CD4-positive, alpha-beta T cell treated with Interleukin-4 for 1 hour (primary cell): ENCODE measurements around the gene RGS4.
"Not testable (repeated sequence)": the region's sequence is repeated elsewhere in the genome, so short reads cannot be mapped to it uniquely, and the experiment has no call there.

Experiments used
- DNase-seq, 2 donors: peaks; one replicate each; pipeline ENCODE4 v3.0.0-alpha.2; 2020 to 2022

The RGS4 gene

DNA sequence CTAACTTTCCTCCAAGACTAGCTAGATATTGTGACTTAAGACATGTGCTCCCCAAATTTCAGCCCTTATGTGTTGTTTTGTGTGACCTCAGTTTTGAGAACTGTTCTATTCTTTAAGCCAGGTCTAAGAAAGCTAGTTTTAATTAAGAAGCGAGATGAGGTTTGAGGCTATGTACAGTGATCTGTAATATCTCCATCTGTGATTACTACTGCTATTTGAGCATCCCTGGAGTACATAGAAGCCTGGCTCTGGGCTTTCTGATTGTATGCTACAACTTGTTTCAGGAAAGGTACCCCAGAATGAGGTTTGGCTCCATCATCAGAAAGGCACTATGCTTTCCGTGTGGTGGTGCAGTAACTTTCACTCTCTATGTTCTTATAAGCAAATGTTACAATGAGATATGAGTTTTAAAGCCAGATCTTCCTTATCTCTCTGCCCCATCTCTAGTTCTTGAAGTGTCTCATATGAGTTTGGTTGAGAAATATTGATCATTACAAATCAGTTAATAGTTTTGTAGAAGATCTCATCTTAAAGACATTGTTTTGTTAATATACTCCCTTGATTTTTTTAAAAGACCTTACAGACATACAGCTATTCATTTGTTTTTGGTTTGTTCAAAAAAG lies 605 bp downstream of the RGS4 start:
- DNase-seq = no peak

DNA sequence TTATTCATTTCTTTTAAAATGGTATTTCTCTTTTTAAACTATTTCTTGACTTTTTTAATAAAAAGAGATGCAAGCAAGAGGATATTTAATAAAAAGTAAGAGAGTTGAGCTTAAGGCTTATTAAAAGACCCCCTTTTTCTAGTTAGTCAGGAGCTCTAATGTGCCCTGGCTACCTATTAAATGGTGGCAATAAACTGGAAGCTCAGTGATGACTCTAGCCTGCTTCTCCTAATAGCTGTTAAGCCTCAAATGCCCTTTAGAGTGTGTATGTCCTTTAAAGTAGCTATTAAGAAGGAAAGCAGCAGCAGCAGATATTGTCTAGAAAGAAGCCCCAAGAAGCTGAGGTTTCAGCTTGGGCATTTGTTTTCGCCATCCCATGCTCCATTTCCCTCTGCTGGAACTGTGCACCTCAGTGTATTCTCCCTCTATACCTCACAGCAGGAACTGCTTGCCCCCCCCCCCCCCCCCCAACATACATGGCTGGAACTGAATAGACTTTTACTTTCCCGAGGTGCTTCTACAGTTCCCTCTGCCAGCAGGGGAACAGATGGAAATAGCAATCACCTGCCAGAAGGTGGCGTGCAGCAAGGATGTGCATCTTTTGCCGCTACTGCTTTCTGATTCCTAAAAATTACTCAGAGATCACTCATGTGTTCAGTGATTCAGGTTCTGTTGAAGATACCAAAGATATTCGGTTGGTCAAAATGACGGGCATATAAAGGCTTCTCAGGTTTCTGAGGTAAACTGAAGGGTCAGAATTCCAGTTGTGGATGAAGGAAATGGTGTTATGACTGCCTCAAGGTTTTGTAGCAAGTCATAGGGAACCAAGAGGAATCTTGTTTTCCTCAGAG lies 2.5 kb downstream of the RGS4 start:
- DNase-seq = peak; percentile 13 to 26

DNA sequence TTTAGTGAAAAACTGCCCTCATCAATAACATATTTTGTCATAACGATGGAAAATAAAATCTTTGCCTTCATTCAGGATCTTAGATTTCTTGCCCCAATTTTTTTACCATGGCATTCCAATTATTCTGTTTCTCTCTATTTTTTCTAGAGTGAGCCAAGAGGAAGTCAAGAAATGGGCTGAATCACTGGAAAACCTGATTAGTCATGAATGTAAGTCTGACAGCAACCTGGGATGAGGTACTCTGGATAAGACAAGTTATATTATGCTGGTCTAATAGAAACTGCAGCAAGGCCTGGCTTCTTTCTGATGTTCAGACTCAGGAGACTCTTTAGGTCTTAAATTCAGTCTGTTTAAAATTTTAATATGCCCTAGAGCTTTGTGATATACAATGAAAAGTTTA lies 3.5 kb downstream of the RGS4 start:
- DNase-seq = no peak

DNA sequence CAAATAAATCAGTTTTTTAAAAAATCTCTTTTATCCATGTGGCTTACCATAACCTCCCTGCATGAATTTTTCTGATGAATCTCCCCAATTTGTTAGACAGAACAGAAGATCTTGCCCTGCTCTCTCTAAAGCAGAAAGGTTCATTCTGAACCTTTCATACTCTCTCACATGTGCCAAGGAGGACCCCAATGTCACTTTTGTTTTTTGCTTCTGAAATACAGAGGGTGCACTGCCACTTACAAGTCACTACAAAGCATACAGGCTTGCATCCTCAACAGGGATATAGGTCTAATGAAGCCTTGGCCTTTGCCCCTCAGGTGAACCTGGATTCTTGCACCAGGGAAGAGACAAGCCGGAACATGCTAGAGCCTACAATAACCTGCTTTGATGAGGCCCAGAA lies 4.8 kb downstream of the RGS4 start:
- no peak for DNase-seq

DNA sequence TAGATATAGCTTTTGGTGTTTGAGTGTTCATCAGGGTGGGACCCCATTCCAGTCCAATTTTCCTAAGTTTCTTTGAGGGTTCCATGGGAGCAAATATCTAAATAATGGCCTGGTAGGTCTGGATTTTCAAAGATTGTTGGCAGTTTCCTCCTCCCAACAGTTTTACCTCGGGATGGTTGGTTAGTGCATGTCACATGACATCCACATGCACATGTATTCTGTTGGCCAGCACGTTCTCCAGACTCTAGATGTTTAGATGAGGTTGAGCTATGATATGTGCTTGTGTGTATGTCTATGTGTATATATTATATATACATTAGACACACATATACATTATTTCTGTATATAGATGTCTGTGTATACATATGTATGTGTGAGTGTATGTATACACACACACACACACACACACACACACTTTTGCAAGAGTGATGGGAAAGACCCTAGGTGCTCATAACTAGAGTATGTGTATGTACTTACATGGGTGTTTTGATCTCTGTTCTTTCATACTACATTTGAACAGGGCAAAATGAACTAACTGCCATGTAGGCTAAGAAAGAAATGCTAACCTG lies 5.6 kb downstream of the RGS4 start:
- DNase-seq = no peak

DNA sequence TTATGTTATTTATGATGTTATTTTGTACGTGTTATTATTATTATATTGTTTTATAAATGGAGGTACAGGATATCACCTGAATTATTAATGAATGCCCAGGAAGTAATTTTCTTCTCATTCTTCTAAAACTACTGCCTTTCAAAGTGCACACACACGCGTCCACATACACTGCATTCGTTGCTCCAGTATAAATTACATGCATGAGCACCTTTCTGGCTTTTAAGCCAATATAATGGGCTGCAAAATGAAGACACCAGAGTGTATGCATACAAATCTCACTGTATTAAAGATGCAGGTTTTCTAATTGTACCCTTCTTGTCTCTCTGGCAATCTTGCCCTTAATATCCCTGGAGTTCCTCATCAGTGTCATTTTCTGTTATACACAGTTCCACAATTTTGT lies 6.9 kb downstream of the RGS4 start:
- DNase-seq = no peak

DNA sequence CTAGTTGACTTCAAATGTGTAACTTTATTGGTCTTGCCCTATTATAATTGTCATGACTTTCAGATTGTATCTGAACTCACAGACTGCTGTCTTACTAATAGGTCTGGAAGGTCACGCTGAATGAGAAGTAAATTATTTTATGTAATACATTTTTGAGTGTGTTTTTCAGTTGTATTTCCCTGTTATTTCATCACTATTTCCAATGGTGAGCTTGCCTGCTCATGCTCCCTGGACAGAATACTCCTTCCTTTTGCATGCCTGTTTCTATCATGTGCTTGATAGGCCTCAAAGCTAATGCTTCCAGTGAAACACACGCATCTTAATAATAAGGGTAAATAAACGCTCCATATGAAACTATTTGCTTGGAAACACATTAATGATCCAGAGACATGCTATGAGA lies 7.3 kb downstream of the RGS4 start:
- DNase-seq = no peak

DNA sequence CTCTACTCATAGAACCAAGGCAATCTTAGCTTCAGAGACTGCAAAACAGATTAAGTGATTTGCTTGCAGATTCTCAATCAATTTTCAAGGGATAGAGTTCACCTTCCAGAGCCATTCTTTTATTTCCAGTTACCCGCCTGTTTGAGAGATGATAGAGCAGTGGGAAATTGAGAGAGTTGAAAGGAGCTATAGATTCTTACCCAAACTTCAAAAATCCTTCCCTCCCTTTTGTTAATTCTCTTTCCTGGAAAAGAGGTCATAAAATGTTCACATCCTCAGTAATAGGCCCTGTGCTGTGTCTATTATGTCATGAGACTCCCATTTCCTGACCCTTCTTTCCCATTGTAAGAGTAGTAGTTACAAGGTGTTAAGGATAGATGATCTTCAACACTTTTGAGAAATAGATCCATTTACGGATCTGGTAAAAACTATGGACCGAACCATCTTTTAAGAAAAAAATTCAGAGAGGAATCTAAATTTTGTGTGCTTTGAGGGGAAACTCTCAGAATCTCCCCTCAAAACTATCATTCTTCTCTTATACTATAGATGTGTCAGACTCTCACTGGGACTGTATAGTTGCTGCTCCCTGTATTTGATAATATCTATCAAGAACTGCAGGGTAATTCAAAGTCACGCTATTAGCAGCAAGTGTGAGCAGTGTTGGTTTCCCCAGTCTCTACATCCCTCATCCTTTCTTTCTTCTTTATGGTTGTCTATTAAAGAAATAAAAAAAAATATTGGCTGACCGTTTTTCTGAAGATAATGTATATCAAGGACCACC lies 8.0 kb downstream of the RGS4 start:
- DNase-seq = no peak

DNA sequence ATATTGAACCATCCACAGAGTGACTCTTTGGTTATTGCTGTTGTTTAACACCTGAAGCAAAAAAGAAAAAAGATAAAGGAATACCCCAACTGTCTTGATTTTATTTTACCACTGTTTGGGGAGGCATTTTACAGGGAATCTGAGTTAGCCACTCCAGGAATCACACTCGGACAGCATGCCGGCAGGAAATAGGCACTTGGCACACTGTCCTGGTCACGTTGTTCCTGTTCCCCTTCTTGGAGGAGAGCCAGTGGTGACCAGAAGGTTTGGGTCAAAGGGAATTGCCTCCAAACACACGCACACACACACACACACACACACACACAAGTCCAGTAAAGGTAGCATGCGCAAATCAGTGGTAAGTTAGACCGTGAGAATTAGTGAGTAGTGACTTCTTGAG lies 13.8 kb downstream of the RGS4 start:
- DNase-seq = no peak

DNA sequence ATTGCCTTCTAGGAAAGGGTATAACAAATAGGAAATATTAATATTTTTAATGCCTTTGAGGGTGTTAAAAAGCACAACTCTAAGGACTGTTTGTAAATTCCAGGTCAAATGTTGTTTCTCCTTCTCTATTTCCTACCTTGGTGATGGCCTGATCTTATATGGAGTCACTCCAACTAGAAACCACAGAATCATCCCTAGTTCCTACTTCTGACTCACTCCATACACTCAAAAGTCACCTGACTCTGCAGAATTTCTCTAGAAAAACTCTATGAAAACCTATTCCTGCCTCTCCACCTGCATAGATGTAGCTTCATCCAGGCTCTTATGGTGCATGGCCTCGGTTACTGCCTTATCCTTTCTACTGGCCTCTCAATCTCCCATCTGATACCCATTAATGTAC lies 14.5 kb downstream of the RGS4 start:
- no peak for DNase-seq

DNA sequence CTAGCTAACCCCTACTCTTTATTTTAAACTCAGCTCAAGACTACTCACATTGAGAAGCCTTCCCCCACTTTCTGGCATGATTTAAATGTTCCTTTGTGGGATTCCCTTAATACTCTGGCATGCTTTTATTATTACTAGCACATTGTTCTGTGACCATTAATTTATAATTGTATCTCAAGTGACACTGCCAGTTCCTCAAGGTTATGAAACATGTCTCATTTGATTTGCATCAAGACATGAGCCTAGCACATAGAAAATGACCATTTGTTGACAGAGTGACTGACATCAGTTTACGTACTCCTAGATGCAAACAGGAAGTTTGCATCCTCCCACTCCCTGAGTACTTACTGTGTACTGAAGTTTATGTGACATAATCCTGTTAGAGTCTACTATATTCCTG lies 15.2 kb downstream of the RGS4 start:
- no peak for DNase-seq

DNA sequence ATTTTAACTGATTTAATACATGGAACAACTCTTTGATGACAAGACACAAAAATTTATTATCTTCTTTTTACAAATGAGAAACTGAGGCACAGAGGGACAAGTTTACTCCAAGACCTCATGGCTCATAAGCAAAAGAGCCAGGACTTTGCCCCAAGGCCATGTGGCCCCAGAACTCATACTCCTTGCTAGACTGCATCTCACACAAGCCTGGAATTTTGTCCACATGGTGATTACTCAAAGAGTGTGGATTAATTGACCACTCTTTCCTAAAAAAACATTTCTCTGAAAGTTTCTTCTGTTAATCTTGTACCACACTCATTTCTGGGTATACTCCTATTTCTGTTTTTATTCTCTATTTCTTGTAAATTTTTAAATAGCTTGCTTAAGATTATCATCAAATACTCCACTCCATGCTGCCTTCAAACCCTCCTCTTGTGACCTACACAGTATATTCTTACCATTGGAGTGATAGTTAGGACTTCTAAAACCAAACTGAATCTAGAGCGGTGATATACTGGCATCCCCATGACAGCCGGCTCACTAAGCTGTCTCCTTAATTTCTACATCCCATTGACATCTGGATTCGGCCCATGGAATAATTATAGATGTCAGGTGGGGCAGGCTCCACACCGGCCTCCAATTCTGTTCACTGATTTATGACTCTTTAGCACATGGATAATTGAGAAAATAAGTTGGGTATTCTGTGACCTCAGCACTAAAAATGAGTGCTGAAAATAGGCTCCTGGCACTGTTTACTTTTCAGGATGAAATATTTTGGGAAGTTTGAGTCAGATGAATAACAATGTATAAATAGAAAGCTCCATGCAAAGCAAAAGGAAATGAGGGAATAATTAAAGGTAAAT lies 16.1 kb downstream of the RGS4 start:
- no peak for DNase-seq

DNA sequence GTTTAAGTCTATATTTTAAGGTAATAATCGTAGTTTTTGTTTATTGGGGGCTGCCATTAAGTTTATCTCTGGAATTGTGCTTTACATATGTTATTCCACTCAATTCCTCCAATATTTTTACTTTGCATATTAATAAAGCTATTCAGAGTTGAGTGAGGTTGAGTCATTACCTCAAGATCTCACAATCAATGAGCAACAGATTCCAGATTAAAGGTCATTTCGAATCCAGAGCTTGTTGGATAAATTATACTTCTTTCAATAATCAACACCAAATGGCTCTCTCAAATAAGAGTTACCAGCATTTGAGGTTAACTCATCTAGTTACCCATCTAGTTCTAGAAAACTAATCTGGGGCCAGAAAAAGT lies 16.7 kb downstream of the RGS4 start:
- DNase-seq = no peak

DNA sequence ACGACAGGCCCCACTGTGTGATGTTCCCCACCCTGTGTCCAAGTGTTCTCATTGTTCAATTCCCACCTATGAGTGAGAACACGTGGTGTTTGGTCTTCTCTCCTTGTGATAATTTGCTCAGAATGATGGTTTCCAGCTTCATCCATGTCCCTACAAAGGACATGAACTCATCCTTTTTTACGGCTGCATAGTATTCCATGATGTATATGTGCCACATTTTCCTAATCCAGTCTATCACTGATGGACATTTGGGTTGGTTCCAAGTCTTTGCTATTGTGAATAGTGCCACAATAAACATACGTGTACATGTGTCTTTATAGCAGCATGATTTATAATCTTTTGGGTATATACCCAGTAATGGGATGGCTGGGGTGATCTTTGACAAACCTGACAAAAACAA lies 20.0 kb downstream of the RGS4 start:
- not testable (repeated sequence) for DNase-seq

DNA sequence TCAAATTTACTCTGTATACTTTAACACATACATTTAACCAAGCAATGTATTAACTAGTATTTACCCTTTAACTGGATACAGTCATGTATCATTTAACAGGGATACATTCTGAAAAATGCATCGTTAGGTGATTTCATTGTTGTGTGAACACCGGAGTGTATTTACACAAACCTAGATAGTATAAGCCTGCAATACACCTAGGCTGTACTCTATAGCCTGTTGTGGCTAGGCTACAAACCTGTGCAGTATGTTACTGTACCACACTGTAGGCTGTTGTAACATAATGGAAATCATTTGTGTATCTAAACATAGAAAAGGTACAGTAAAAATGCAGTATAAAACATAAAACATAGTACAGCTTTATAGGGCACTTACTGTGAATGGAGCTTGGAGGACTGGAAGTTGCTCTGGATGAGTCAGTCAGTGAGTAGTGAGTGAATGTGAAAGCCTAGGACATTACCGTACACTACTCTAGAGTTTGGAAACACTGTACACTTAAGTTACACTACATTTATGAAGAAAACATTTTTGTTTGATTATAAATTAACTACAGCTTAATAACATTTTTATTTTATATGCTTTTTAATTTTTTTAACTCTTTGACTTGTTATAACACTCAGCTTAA lies 21.3 kb downstream of the RGS4 start:
- no peak for DNase-seq

DNA sequence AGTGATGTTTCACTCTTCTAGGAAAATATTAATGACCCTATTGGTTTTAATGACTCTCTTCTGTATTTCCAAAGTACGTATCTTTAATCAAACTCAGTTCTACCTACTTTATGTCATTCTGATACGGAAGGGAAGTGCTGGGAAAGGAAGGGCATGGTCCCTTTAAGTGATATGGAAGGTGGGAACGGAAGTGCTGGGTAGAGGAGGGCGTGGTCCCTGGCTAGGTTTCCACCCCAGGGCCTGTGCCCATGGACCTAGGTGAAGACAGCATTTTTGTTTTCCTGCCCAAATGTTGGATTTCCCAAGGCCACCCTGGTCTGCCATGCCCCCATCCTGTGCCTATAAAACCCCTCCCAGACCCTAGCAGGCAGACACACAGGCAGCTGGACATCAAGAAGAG lies 24.0 kb downstream of the RGS4 start:
- no peak for DNase-seq

DNA sequence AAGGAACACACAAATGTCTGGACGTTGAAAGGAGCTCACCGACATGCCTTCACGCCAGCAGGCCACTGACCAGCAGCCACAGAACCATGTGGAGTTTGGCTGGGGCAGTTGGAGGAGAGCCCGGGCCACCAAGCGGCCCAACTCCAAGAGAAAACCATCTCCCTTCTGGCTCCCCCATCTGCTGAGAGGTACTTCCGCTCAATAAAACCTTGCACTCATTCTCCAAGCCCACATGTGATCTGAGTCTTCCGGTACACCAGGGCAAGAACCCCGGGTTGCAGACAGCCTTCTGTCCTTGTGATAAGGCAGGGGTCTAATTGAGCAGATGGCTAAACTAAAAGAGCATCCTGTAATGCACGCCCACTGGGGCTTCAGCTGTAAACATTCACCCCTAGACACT lies 24.4 kb downstream of the RGS4 start:
- no peak for DNase-seq

DNA sequence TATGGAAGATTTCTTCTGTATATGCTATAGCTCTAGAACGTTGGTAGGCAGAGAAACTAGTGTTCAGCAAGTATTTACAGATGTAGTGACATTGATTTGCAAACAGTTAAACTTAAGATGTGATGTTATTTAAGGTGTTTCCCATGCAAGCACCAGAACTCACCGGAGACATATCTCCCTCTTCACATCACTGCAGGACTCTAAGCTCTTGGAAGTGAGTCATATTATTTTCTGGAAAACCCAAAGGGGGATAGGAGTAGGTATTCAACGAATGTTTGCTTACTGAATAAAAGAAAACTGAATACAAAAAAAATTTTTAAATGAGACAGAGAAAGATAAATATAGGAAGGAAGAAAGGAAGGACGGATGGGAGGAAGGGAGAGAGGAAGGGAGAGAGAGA lies 25.0 kb downstream of the RGS4 start:
- DNase-seq = no peak

DNA sequence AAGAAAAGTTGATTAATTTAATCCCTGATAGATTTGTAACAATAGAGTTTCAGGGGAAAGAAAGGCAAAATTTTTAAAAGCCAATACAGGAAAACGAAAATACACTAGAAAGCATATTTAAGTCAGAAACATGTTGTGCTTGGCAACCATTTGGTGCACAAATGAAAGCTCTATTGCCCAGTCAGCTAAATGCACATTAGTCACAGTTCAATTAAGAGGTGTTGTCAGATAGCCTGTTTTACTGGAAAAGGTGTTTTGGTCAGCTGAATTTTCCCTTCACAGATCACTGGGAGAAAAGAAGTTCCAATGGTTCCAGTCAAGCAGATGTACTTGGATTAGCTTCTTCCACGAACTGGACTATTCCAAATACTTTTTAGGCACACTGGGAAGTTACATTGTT lies 25.4 kb downstream of the RGS4 start:
- no peak for DNase-seq

DNA sequence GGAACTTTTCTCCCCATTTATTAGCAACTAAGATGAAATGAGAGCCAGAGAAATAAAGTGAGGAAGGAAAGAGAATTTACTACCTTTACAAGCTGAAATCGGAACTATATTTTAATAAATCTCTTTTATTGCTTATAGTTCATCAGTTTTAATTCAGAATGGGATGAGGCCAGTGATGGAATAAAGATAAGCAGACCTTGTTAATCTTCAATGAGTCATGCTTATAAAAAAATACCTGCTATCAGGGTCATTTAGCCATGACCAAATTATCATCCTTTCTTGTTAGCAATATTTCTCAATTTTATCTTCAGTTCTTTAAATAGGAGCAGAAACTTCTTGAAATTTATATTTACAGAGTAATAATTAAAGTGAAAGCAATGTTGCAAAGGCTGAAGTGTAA lies 26.1 kb downstream of the RGS4 start:
- no peak for DNase-seq

DNA sequence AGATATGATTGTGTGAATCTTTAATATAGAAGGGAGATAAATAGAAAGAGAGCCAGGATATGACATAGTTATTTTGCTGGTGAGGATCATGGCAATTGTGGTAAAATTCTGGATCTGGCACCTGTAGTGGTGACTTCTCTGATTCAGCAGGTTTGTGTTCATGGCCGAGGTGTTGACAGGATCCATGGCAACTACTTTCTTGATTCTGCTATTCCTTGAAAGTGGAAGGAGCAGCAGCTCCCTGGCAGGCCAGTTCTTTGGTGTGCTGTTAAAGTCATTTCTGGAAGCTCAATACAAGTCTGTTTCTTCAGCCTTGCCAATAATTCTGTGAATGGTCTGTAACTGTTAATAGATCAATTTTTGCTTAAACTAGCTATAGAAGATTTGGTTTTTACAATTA lies 33.4 kb downstream of the RGS4 start:
- DNase-seq = no peak

DNA sequence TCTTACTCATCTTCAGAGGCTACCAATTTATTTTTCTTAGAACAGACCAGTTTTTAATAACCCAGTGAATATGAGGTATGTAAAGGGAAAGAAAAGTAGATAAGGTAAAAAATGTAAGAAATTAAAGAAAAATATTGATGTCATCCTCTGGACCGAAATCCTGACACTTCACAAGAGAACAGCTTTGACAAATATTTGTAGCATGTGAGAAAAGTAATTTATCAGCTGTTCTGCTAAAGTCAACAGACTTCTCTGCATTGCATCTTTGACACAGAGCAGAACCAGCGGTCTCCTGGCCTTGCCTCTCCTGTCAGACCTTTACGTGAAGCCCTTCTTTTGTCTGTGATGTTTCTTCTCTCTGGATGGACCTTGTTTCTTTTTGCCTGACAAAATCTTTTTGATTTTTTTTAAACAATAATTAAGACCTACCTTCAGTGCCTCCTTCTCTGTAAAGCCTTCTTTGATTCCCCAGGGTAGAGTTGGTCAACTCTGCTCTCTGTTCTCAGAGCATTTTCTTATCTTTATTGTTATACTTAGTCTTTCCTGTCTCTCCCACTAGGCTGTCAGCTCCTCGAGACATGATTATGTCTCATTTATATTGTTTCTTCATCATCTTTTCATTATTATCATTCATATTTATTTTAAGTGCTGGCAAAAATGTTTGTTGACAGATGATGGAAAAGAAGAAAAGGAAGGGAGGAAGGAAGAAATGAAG lies 35.4 kb downstream of the RGS4 start:
- DNase-seq = no peak
